Activated CD4-positive, alpha-beta T cell treated with anti-CD3 and anti-CD28 coated beads, Interleukin-2, amount 50 U/mL, for 4 hours (primary cell): ENCODE data around the gene FES.

Source experiments
- DNase-seq, 2 experiments: peaks; one replicate each; pipeline ENCODE4 v3.0.0-alpha.2; 2020

FES gene

GRCh38 chr15:90877315-90877714, 7.0 kb upstream of the FES start:
- no peak for DNase-seq

GRCh38 chr15:90877996-90878395, 6.3 kb upstream of the FES start:
- no peak for DNase-seq

GRCh38 chr15:90878660-90879059, 5.6 kb upstream of the FES start:
- DNase-seq = no peak

GRCh38 chr15:90879730-90880366, 4.5 kb upstream of the FES start:
- no peak for DNase-seq

GRCh38 chr15:90880381-90881145, 3.7 kb upstream of the FES start:
- DNase-seq = no peak

- no peak for DNase-seq
Observed at GRCh38 chr15:90881181-90881977, 2.9 kb upstream of the FES start.

GRCh38 chr15:90881978-90882721, 2.2 kb upstream of the FES start:
- DNase-seq = no peak

GRCh38 chr15:90882781-90883525, 1.4 kb upstream of the FES start:
- DNase-seq = no peak

GRCh38 chr15:90883526-90883975, 753 bp upstream of the FES start:
- DNase-seq = no peak

- no peak for DNase-seq
Observed at GRCh38 chr15:90884719-90885431, 571 bp downstream of the FES start.

- peak; percentile 76 to 79 for DNase-seq
Observed at GRCh38 chr15:90885432-90886290, 1.4 kb downstream of the FES start.

GRCh38 chr15:90886291-90886614, 1.9 kb downstream of the FES start:
- no peak for DNase-seq

GRCh38 chr15:90887037-90887481, 2.8 kb downstream of the FES start:
- DNase-seq = no peak

- no peak for DNase-seq
Observed at GRCh38 chr15:90889313-90889730, 5.0 kb downstream of the FES start.

GRCh38 chr15:90889736-90890456, 5.6 kb downstream of the FES start:
- no peak for DNase-seq

- DNase-seq = no peak
Observed at GRCh38 chr15:90890839-90891238, 6.5 kb downstream of the FES start.

- no peak for DNase-seq
Observed at GRCh38 chr15:90891346-90891949, 7.1 kb downstream of the FES start.

GRCh38 chr15:90892023-90892422, 7.7 kb downstream of the FES start:
- DNase-seq = no peak

- DNase-seq = no peak
Observed at GRCh38 chr15:90892498-90893174, 8.3 kb downstream of the FES start.
